Astrocyte (in vitro differentiated cells and primary cell): ENCODE data around the gene DNAL4. TPM values are rescaled to one million over a fixed set of nuclear protein-coding genes. Genes with fewer than 3 reads are reported as not detected.
A peak's percentile ranks its signal among the peaks of the same experiment; 100 is the strongest.

Experiments used
- DNase-seq: peaks from one replicate; pipeline ENCODE4 v3.0.0-alpha.2; 2010; ENCODE audit warnings: low read depth
- FAIRE-seq: peaks from 2 replicates; lab custom pipeline; 2011; peaks lifted over from hg19 to GRCh38; lab: Jason Lieb, UNC
- H2AFZ ChIP-seq: 2 replicates; pipeline ENCODE4 v1.6.0; 2012; ENCODE audit warnings: low read depth, low read length, inconsistent platforms
- H3K27ac ChIP-seq: 2 replicates; pipeline ENCODE4 v1.5.1; 2011; ENCODE audit warnings: low read depth, low read length, inconsistent platforms
- H3K27me3 ChIP-seq: 2 replicates; pipeline ENCODE4 v1.6.0; 2011; ENCODE audit warnings: low read length, inconsistent platforms; ENCODE audit not compliant: insufficient read depth
- H3K36me3 ChIP-seq: 2 replicates; pipeline ENCODE4 v1.5.1; 2011; ENCODE audit warnings: low read length, inconsistent platforms; ENCODE audit not compliant: insufficient read depth
- H3K4me1 ChIP-seq: 2 replicates; pipeline ENCODE4 v1.5.1; 2011; ENCODE audit warnings: low read length, inconsistent platforms; ENCODE audit not compliant: insufficient read depth
- H3K4me2 ChIP-seq: 2 replicates; pipeline ENCODE4 v1.6.0; 2012; ENCODE audit warnings: low read length, inconsistent platforms
- H3K4me3 ChIP-seq: 2 replicates; pipeline ENCODE4 v1.5.1; 2011; ENCODE audit warnings: low read depth, mild to moderate bottlenecking, low read length, inconsistent platforms; ENCODE audit not compliant: insufficient read depth
- H3K79me2 ChIP-seq: 2 replicates; pipeline ENCODE4 v1.6.0; 2012; ENCODE audit warnings: mild to moderate bottlenecking, low read length, inconsistent platforms; ENCODE audit not compliant: insufficient read depth
- H3K9ac ChIP-seq: 2 replicates; pipeline ENCODE4 v1.6.0; 2012; ENCODE audit warnings: mild to moderate bottlenecking, low read length, inconsistent platforms
- H3K9me3 ChIP-seq: 2 replicates; pipeline ENCODE4 v1.5.1; 2012; ENCODE audit warnings: low read depth, mild to moderate bottlenecking, low read length, inconsistent platforms; ENCODE audit not compliant: insufficient read depth
- H4K20me1 ChIP-seq: 2 replicates; pipeline ENCODE4 v1.6.0; 2012; ENCODE audit warnings: low read length, inconsistent platforms; ENCODE audit not compliant: insufficient read depth
- H3K27ac Mint-ChIP-seq: one replicate; pipeline ENCODE4 v1.8.0; 2021; ENCODE audit warnings: mild to moderate bottlenecking, mixed read lengths; ENCODE audit not compliant: unreplicated experiment
- H3K27me3 Mint-ChIP-seq: one replicate; pipeline ENCODE4 v1.8.0; 2021; ENCODE audit warnings: low read depth, mixed read lengths; ENCODE audit not compliant: unreplicated experiment
- H3K36me3 Mint-ChIP-seq: one replicate; pipeline ENCODE4 v1.8.0; 2021; ENCODE audit warnings: low read depth, mixed read lengths; ENCODE audit not compliant: unreplicated experiment
- H3K4me1 Mint-ChIP-seq: one replicate; pipeline ENCODE4 v1.8.0; 2021; ENCODE audit warnings: low read depth, mixed read lengths; ENCODE audit not compliant: unreplicated experiment
- H3K4me3 Mint-ChIP-seq: one replicate; pipeline ENCODE4 v1.8.0; 2021; ENCODE audit warnings: mild to moderate bottlenecking, moderate library complexity, mixed read lengths; ENCODE audit not compliant: unreplicated experiment
- H3K9me3 Mint-ChIP-seq: one replicate; pipeline ENCODE4 v1.8.0; 2021; ENCODE audit warnings: mild to moderate bottlenecking, mixed read lengths; ENCODE audit not compliant: unreplicated experiment
- CTCF ChIP-seq: IDR thresholded peaks from 2 replicates; pipeline ENCODE4 v1.5.1; 2011; ENCODE audit warnings: low read depth, mild to moderate bottlenecking, inconsistent platforms, low read length, moderate library complexity; ENCODE audit not compliant: insufficient read depth
- EZH2 ChIP-seq: IDR thresholded peaks from 2 replicates; pipeline ENCODE4 v1.6.1; 2012; ENCODE audit warnings: mild to moderate bottlenecking, low read length, inconsistent platforms; ENCODE audit not compliant: insufficient read depth
- total RNA-seq: library from RNA; stranded (reverse); gene quantifications from 2 replicates; pipeline ENCODE4 v1.2.1, GENCODE V29; 2021

The DNAL4 gene
- total RNA-seq, 1 donor from 2014 or later, result 12.8 TPM

DNA sequence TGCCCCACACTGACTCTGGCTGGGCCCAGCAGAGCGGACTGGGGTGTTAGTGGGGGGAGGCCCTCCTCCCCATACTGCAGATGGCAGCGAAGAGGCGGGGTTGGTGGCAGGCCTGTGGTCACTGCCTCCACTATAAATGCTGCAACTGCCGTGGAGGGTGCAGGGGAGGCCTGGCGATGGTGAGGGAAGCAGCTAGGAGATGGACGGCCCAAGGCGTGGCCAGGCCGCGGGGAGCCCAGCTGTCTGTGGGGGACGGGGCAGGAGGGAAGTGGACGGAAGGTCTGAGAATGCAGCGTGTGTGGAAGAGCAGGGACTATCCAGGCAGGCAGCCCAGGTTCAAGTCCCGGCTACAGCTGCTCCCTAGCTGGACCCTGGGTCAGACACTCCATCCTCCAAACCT lies 18.3 kb downstream of the DNAL4 start:
- Histone ChIP-seq H3K9me3 (no peaks in the 10 kb centered on the region), H3K4me2 (no peak overlapping the region), H3K36me3 (no peaks in the 10 kb centered on the region), H3K79me2 (no peaks in the 10 kb centered on the region), H3K27me3 (no peaks in the 10 kb centered on the region), H3K4me1 (no peaks in the 10 kb centered on the region), H3K27ac (no peak overlapping the region), H2AFZ (no peak overlapping the region), H4K20me1 (no peaks in the 10 kb centered on the region), H3K9ac (no peak overlapping the region), H3K4me3 (no peak overlapping the region)
- DNase-seq, result no peak
- Mint-ChIP-seq H3K36me3 (peaks cover 9% of the 10 kb centered on the region), H3K4me3 (no peak overlapping the region), H3K4me1 (no peaks in the 10 kb centered on the region), H3K27ac (no peak overlapping the region), H3K27me3 (peaks cover 16% of the 10 kb centered on the region), H3K9me3 (no peaks in the 10 kb centered on the region)
- no peak for TF ChIP-seq CTCF
- TF ChIP-seq EZH2, result no peak
- no peak for FAIRE-seq

- TF ChIP-seq CTCF (no peak), EZH2 (no peak)
- Mint-ChIP-seq H3K27ac (no peak overlapping the region), H3K9me3 (no peaks in the 10 kb centered on the region), H3K36me3 (peaks cover 5% of the 10 kb centered on the region), H3K4me3 (no peak overlapping the region), H3K27me3 (peaks cover 15% of the 10 kb centered on the region), H3K4me1 (no peaks in the 10 kb centered on the region)
- no peak overlapping the region for H3K27ac ChIP-seq
- no peak overlapping the region for H3K4me3 ChIP-seq
- H2AFZ ChIP-seq, result no peak overlapping the region
- H3K27me3 ChIP-seq, result no peaks in the 10 kb centered on the region
- no peaks in the 10 kb centered on the region for H4K20me1 ChIP-seq
- no peaks in the 10 kb centered on the region for H3K79me2 ChIP-seq
- H3K9ac ChIP-seq, result no peak overlapping the region
- H3K36me3 ChIP-seq, result no peaks in the 10 kb centered on the region
- H3K4me2 ChIP-seq, result no peak overlapping the region
- DNase-seq, result no peak
- H3K9me3 ChIP-seq, result no peaks in the 10 kb centered on the region
- H3K4me1 ChIP-seq, result no peaks in the 10 kb centered on the region
- no peak for FAIRE-seq
Measured at GRCh38 chr22:38774496-38775166, 19.3 kb downstream of the DNAL4 start.

- FAIRE-seq, result no peak
- no peaks in the 10 kb centered on the region for H3K36me3 Mint-ChIP-seq
- no peaks in the 10 kb centered on the region for H3K9me3 ChIP-seq
Measured at GRCh38 chr22:38773363-38773946, 20.5 kb downstream of the DNAL4 start.

More at GRCh38 chr22:38773363-38773946, 20.5 kb downstream of the DNAL4 start:
- no peaks in the 10 kb centered on the region for H3K36me3 ChIP-seq
- no peak overlapping the region for H3K4me2 ChIP-seq
- Mint-ChIP-seq H3K27ac (peak overlapping the region; percentile 28), H3K4me3 (no peak overlapping the region), H3K4me1 (no peaks in the 10 kb centered on the region), H3K27me3 (peaks cover 17% of the 10 kb centered on the region), H3K9me3 (no peaks in the 10 kb centered on the region)
- H3K4me1 ChIP-seq, result no peaks in the 10 kb centered on the region
- no peak overlapping the region for H2AFZ ChIP-seq
- H3K79me2 ChIP-seq, result no peaks in the 10 kb centered on the region
- TF ChIP-seq EZH2, result no peak
- no peak for TF ChIP-seq CTCF
- no peak overlapping the region for H3K9ac ChIP-seq
- no peak overlapping the region for H3K27ac ChIP-seq
- DNase-seq, result no peak
- no peaks in the 10 kb centered on the region for H3K27me3 ChIP-seq
- H3K4me3 ChIP-seq, result no peak overlapping the region
- H4K20me1 ChIP-seq, result no peaks in the 10 kb centered on the region
